Mesenchymal stem cell (in vitro differentiated cells and primary cell): ENCODE measurements around the gene CTRB1.
"Not testable (repeated sequence)": the region's sequence is repeated elsewhere in the genome, so short reads cannot be mapped to it uniquely, and the experiment has no call there.

ENCODE experiments used
- DNase-seq: peaks from one replicate; pipeline ENCODE4 v3.0.0-alpha.2; 2013
- H2AFZ ChIP-seq: one replicate; pipeline ENCODE4 v1.6.1; 2013; ENCODE audit warnings: low read depth, mild to moderate bottlenecking, control low read depth, inconsistent platforms, low read length, moderate library complexity
- H2AK5ac ChIP-seq: 2 replicates; pipeline ENCODE4 v1.6.1; 2013; ENCODE audit warnings: low read length, moderate library complexity, mild to moderate bottlenecking, inconsistent platforms; ENCODE audit not compliant: severe bottlenecking
- H2BK120ac ChIP-seq: one replicate; pipeline ENCODE4 v1.6.1; 2013; ENCODE audit warnings: low read depth, mild to moderate bottlenecking, inconsistent platforms, low read length, moderate library complexity
- H2BK12ac ChIP-seq, 2 experiments: one replicate each; pipeline ENCODE4 v1.6.1; 2013; ENCODE audit warnings: inconsistent platforms in 2 of 2, low read length in 2 of 2, mild to moderate bottlenecking in 2 of 2, moderate library complexity in 2 of 2, control low read depth in 1 of 2
- H2BK15ac ChIP-seq: one replicate; pipeline ENCODE4 v1.6.1; 2013; ENCODE audit warnings: mild to moderate bottlenecking, low read depth, inconsistent platforms; ENCODE audit not compliant: poor library complexity, severe bottlenecking
- H2BK5ac ChIP-seq: 2 replicates; pipeline ENCODE4 v1.6.1; 2013; ENCODE audit warnings: low read depth, mild to moderate bottlenecking, low read length, control low read depth, inconsistent platforms; ENCODE audit not compliant: poor library complexity, severe bottlenecking
- H3K14ac ChIP-seq, 2 experiments: one replicate each; pipeline ENCODE4 v1.6.1; 2013; ENCODE audit warnings: inconsistent platforms in 2 of 2, low read length in 2 of 2, control low read depth in 1 of 2, mild to moderate bottlenecking in 1 of 2, moderate library complexity in 1 of 2
- H3K18ac ChIP-seq, 2 experiments: one replicate each; pipeline ENCODE4 v1.6.1; 2013; ENCODE audit warnings: inconsistent platforms in 2 of 2, low read length in 2 of 2, control low read depth in 1 of 2, low read depth in 1 of 2, mild to moderate bottlenecking in 1 of 2
- H3K23ac ChIP-seq, 2 experiments: one replicate each; pipeline ENCODE4 v1.6.1; 2013; ENCODE audit warnings: inconsistent platforms in 2 of 2, low read length in 2 of 2, mild to moderate bottlenecking in 2 of 2, moderate library complexity in 2 of 2, control low read depth in 1 of 2
- H3K27ac ChIP-seq: 2 replicates; pipeline ENCODE4 v1.5.1; 2013; ENCODE audit warnings: mild to moderate bottlenecking, moderate library complexity, low read length, control low read depth, inconsistent platforms; ENCODE audit not compliant: poor library complexity, severe bottlenecking
- H3K27me3 ChIP-seq, 2 experiments: 2 replicates each; pipeline versions ENCODE4 v1.6.1 to v1.7.0; 2013; ENCODE audit warnings: low read length in 2 of 2, mild to moderate bottlenecking in 2 of 2, moderate library complexity in 2 of 2, control low read depth in 1 of 2, inconsistent platforms in 1 of 2; ENCODE audit not compliant: control insufficient read depth in 1 of 2, insufficient read depth in 1 of 2
- H3K36me3 ChIP-seq, 2 experiments: 2 replicates each; pipeline versions ENCODE4 v1.6.1 to v1.7.0; 2013; ENCODE audit warnings: low read length in 2 of 2, control low read depth in 1 of 2, inconsistent platforms in 1 of 2, low read depth in 1 of 2, mild to moderate bottlenecking in 1 of 2; ENCODE audit not compliant: insufficient read depth in 2 of 2, control insufficient read depth in 1 of 2
- H3K4ac ChIP-seq, 2 experiments: one replicate each; pipeline ENCODE4 v1.6.1; 2013; ENCODE audit warnings: inconsistent platforms in 2 of 2, low read length in 2 of 2, mild to moderate bottlenecking in 2 of 2, moderate library complexity in 2 of 2, control low read depth in 1 of 2, low read depth in 1 of 2
- H3K4me1 ChIP-seq: 2 replicates; pipeline ENCODE4 v1.6.1; 2013; ENCODE audit warnings: low read depth, low read length, control low read depth; ENCODE audit not compliant: control insufficient read depth, insufficient read depth
- H3K4me2 ChIP-seq: 2 replicates; pipeline ENCODE4 v1.6.1; 2013; ENCODE audit warnings: low read length, mild to moderate bottlenecking, inconsistent platforms; ENCODE audit not compliant: poor library complexity, severe bottlenecking
- H3K4me3 ChIP-seq, 2 experiments: 2 replicates each; pipeline versions ENCODE4 v1.5.1 to v1.7.0; 2013; ENCODE audit warnings: low read length in 2 of 2, mild to moderate bottlenecking in 2 of 2, control low read depth in 1 of 2, low read depth in 1 of 2; ENCODE audit not compliant: insufficient read depth in 1 of 2
- H3K79me1 ChIP-seq: replicated peaks from 2 replicates; pipeline ENCODE4 v1.6.1; 2013; ENCODE audit warnings: mild to moderate bottlenecking, control low read depth, low read length, inconsistent platforms; ENCODE audit not compliant: poor library complexity, severe bottlenecking
- H3K9ac ChIP-seq: 2 replicates; pipeline ENCODE4 v1.7.0; 2013; ENCODE audit warnings: mild to moderate bottlenecking, low read length, moderate library complexity
- H3K9me3 ChIP-seq: 2 replicates; pipeline ENCODE4 v1.7.0; 2013; ENCODE audit warnings: mild to moderate bottlenecking, low read length; ENCODE audit not compliant: control insufficient read depth
- H4K8ac ChIP-seq: one replicate; pipeline ENCODE4 v1.6.1; 2013; ENCODE audit warnings: inconsistent platforms, mild to moderate bottlenecking, low read length, moderate library complexity
- H4K91ac ChIP-seq: one replicate; pipeline ENCODE4 v1.6.1; 2013; ENCODE audit warnings: mild to moderate bottlenecking, low read length, inconsistent platforms
- WGBS: methylation state at CpG from one replicate; pipeline ENCODE4 v1.1.7; 2013; ENCODE audit warnings: mixed read lengths; 5-methylcytosine and 5-hydroxymethylcytosine counted together

CTRB1 gene

GRCh38 chr16:75242436-75243078 lies 23.8 kb downstream of the CTRB1 start:
- peak overlapping the region; percentile 99 for H3K27ac ChIP-seq
- WGBS, result 99% methylated on average over 27 of the region's 27 CpGs
- not testable (repeated sequence) for H3K4me3 ChIP-seq

GRCh38 chr16:75243667-75244224 lies 25.0 kb downstream of the CTRB1 start:
- Histone ChIP-seq H3K79me1 (no peaks in the 10 kb centered on the region), H3K36me3 (peaks cover 28 to 80% of the 10 kb centered on the region in 2 experiments), H3K4me3 (no peak overlapping the region), H2BK12ac (peak overlapping the region; percentile 84 to 90), H4K91ac (peak overlapping the region; percentile 99), H3K23ac (no peak overlapping the region), H3K9me3 (no peaks in the 10 kb centered on the region), H4K8ac (peak overlapping the region; percentile 99), H2BK120ac (peak overlapping the region; percentile 94), H3K18ac (peak overlapping the region; percentile 91 to 96), H3K14ac (peak overlapping the region in 1 of 2 experiments; percentile 88), H3K9ac (peak overlapping the region; percentile 88), H2BK5ac (peak overlapping the region; percentile 94), H2BK15ac (peak overlapping the region; percentile 91), H3K4me2 (no peak overlapping the region), H3K4me1 (peaks cover 91% of the 10 kb centered on the region), H2AK5ac (peak overlapping the region; percentile 96), H3K27ac (peak overlapping the region; percentile 99), H2AFZ (no peak overlapping the region), H3K27me3 (no peaks in the 10 kb centered on the region), H3K4ac (peak overlapping the region; percentile 76 to 100)
- DNase-seq, result peak; percentile 37
- WGBS, result 72% methylated on average over 20 of the region's 20 CpGs

More at GRCh38 chr16:75242436-75243078, 23.8 kb downstream of the CTRB1 start:
- H2AFZ ChIP-seq, H3K79me1 ChIP-seq, H2BK5ac ChIP-seq, DNase-seq, H3K9ac ChIP-seq, H3K4me2 ChIP-seq, H3K23ac ChIP-seq, H2BK120ac ChIP-seq, H3K27me3 ChIP-seq, H3K9me3 ChIP-seq: not testable (repeated sequence)
- Histone ChIP-seq H3K4me1 (peaks cover 92% of the 10 kb centered on the region), H2BK12ac (peak overlapping the region in 1 of 2 experiments; percentile 32), H3K4ac (peak overlapping the region in 1 of 2 experiments; percentile 44), H2BK15ac (peak overlapping the region; percentile 41), H3K18ac (peak overlapping the region; percentile 19 to 51), H4K91ac (peak overlapping the region; percentile 41), H3K14ac (peak overlapping the region in 1 of 2 experiments; percentile 61), H2AK5ac (peak overlapping the region; percentile 78), H3K36me3 (peaks cover 28 to 81% of the 10 kb centered on the region in 2 experiments), H4K8ac (peak overlapping the region; percentile 62)

- 57% methylated on average over 7 of the region's 7 CpGs for WGBS
Observed at GRCh38 chr16:75244225-75244809, 25.5 kb downstream of the CTRB1 start.

More at GRCh38 chr16:75244225-75244809, 25.5 kb downstream of the CTRB1 start:
- Histone ChIP-seq H2AFZ (no peak overlapping the region), H2BK5ac (peak overlapping the region; percentile 94), H2BK12ac (peak overlapping the region; percentile 84 to 90), H3K4ac (peak overlapping the region; percentile 97 to 100), H4K8ac (peak overlapping the region; percentile 99), H3K79me1 (no peaks in the 10 kb centered on the region), H3K4me2 (peak overlapping the region; percentile 25), H3K9ac (peak overlapping the region; percentile 88), H3K27me3 (no peaks in the 10 kb centered on the region), H3K27ac (peak overlapping the region; percentile 99), H2AK5ac (peak overlapping the region; percentile 96), H2BK15ac (peak overlapping the region; percentile 96), H3K18ac (peak overlapping the region; percentile 91 to 96), H3K23ac (peak overlapping the region; percentile 8 to 46), H3K4me1 (peaks cover 91% of the 10 kb centered on the region), H3K36me3 (peaks cover 28 to 80% of the 10 kb centered on the region in 2 experiments), H2BK120ac (peak overlapping the region; percentile 94), H3K14ac (peak overlapping the region; percentile 16 to 88), H3K4me3 (no peak overlapping the region), H4K91ac (peak overlapping the region; percentile 99), H3K9me3 (no peaks in the 10 kb centered on the region)
- peak; percentile 74 for DNase-seq
